ENCODE measurements around the gene C3orf80. TPM values are rescaled to one million over a fixed set of nuclear protein-coding genes. Genes with fewer than 3 reads are reported as not detected.

The C3orf80 gene
- polyA plus RNA-seq, 1 donor from 2014 or later: 0.57 TPM

DNA sequence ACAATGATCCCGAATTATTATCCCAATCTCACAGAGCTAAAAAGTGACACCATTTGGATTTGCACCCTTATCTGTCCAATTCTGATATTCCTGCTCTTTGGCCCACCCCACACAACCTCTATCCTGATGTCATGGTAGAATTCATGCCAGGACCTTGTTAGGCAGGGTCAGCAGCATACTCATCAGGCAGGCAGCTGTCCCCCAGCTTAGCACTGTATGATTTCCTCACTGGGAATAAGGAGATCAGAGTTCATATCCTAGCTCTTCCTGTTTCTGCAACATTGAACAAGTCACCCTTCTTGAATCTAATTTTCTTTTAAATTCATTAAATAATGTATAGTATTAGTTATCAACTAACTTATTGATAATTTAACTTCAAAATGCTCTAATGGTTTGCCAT lies 12.0 kb upstream of the C3orf80 start:
- Histone ChIP-seq H3K9ac (ENCODE audit: low read length) (no peak overlapping the region), H3K4me2 (ENCODE audit: low read length) (no peak overlapping the region), H3K27me3 (ENCODE audit: insufficient read depth, low read depth, low read length) (no peaks in the 10 kb centered on the region), H3K79me2 (replicated peaks; ENCODE audit: insufficient read depth, low read length) (no peaks in the 10 kb centered on the region), H3K9me3 (ENCODE audit: low read length) (no peaks in the 10 kb centered on the region), H3K9me2 (ENCODE audit: insufficient read depth, low read length) (no peaks in the 10 kb centered on the region), H3K4me3 (ENCODE audit: low read length) (no peak overlapping the region), H3K27ac (ENCODE audit: low read length) (no peak overlapping the region), H3F3A (ENCODE audit: insufficient read depth, low read length, poor library complexity, severe bottlenecking) (no peaks in the 10 kb centered on the region), H4K20me1 (ENCODE audit: insufficient read depth) (no peaks in the 10 kb centered on the region), H3K36me3 (ENCODE audit: insufficient read depth, low read length) (no peaks in the 10 kb centered on the region), H2AFZ (ENCODE audit: low read depth, low read length) (no peak overlapping the region)
- TF ChIP-seq SMC3 (conservative IDR thresholded peaks at IDR 0.05; ENCODE audit: poor library complexity) (no peak), EZH2 (IDR thresholded peaks at IDR 0.05; ENCODE audit: borderline replicate concordance, insufficient read depth, low read length, poor library complexity, severe bottlenecking) (no peak), POLR2AphosphoS5 (IDR thresholded peaks at IDR 0.05) (no peak), EP300 (conservative IDR thresholded peaks at IDR 0.05; ENCODE audit: poor library complexity, severe bottlenecking) (no peak), TAF1 (IDR thresholded peaks at IDR 0.05; ENCODE audit: low read depth) (no peak), RAD21 (conservative IDR thresholded peaks at IDR 0.05) (no peak), MXI1 (conservative IDR thresholded peaks at IDR 0.05; ENCODE audit: poor library complexity, severe bottlenecking) (no peak)

DNA sequence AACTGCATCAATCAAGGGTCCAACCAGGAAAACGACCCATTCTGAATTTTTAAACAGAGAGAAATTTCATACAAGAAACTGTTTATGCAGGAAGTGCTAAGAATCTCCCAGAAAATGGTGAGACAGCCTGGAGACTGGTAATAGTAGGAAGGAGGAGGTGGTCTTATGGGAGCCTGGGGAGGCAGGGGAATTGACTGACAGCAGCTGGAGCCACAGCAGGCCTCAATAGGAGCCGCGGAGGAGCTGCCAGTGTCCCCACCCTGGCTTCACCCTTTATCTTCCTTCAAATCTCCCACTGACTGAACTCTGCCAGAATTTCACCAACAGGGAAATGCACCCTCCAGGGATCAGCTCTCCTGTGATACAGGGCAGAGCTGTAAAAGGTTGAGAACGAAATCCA lies 7.5 kb upstream of the C3orf80 start:
- Histone ChIP-seq H3K9me2 (ENCODE audit: insufficient read depth, low read length) (no peaks in the 10 kb centered on the region), H3K36me3 (ENCODE audit: insufficient read depth, low read length) (no peaks in the 10 kb centered on the region), H3K4me2 (ENCODE audit: low read length) (no peak overlapping the region), H3K27me3 (ENCODE audit: insufficient read depth, low read depth, low read length) (peaks cover 9% of the 10 kb centered on the region), H3K9ac (ENCODE audit: low read length) (no peak overlapping the region), H3K79me2 (replicated peaks; ENCODE audit: insufficient read depth, low read length) (no peaks in the 10 kb centered on the region), H3K4me3 (ENCODE audit: low read length) (no peak overlapping the region), H2AFZ (ENCODE audit: low read depth, low read length) (no peak overlapping the region), H3K27ac (ENCODE audit: low read length) (no peak overlapping the region), H4K20me1 (ENCODE audit: insufficient read depth) (no peaks in the 10 kb centered on the region), H3F3A (ENCODE audit: insufficient read depth, low read length, poor library complexity, severe bottlenecking) (no peaks in the 10 kb centered on the region), H3K9me3 (ENCODE audit: low read length) (no peaks in the 10 kb centered on the region)
- TF ChIP-seq RAD21 (conservative IDR thresholded peaks at IDR 0.05) (no peak), MXI1 (conservative IDR thresholded peaks at IDR 0.05; ENCODE audit: poor library complexity, severe bottlenecking) (no peak), SMC3 (conservative IDR thresholded peaks at IDR 0.05; ENCODE audit: poor library complexity) (no peak), EZH2 (IDR thresholded peaks at IDR 0.05; ENCODE audit: borderline replicate concordance, insufficient read depth, low read length, poor library complexity, severe bottlenecking) (no peak), TAF1 (IDR thresholded peaks at IDR 0.05; ENCODE audit: low read depth) (no peak), POLR2AphosphoS5 (IDR thresholded peaks at IDR 0.05) (no peak), EP300 (conservative IDR thresholded peaks at IDR 0.05; ENCODE audit: poor library complexity, severe bottlenecking) (no peak)
- TF ChIP-seq, protein P1, sequence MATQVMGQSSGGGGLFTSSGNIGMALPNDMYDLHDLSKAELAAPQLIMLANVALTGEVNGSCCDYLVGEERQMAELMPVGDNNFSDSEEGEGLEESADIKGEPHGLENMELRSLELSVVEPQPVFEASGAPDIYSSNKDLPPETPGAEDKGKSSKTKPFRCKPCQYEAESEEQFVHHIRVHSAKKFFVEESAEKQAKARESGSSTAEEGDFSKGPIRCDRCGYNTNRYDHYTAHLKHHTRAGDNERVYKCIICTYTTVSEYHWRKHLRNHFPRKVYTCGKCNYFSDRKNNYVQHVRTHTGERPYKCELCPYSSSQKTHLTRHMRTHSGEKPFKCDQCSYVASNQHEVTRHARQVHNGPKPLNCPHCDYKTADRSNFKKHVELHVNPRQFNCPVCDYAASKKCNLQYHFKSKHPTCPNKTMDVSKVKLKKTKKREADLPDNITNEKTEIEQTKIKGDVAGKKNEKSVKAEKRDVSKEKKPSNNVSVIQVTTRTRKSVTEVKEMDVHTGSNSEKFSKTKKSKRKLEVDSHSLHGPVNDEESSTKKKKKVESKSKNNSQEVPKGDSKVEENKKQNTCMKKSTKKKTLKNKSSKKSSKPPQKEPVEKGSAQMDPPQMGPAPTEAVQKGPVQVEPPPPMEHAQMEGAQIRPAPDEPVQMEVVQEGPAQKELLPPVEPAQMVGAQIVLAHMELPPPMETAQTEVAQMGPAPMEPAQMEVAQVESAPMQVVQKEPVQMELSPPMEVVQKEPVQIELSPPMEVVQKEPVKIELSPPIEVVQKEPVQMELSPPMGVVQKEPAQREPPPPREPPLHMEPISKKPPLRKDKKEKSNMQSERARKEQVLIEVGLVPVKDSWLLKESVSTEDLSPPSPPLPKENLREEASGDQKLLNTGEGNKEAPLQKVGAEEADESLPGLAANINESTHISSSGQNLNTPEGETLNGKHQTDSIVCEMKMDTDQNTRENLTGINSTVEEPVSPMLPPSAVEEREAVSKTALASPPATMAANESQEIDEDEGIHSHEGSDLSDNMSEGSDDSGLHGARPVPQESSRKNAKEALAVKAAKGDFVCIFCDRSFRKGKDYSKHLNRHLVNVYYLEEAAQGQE (IDR thresholded peaks at IDR 0.05; ENCODE audit: borderline replicate concordance): no peak
- TF ChIP-seq, protein P2, sequence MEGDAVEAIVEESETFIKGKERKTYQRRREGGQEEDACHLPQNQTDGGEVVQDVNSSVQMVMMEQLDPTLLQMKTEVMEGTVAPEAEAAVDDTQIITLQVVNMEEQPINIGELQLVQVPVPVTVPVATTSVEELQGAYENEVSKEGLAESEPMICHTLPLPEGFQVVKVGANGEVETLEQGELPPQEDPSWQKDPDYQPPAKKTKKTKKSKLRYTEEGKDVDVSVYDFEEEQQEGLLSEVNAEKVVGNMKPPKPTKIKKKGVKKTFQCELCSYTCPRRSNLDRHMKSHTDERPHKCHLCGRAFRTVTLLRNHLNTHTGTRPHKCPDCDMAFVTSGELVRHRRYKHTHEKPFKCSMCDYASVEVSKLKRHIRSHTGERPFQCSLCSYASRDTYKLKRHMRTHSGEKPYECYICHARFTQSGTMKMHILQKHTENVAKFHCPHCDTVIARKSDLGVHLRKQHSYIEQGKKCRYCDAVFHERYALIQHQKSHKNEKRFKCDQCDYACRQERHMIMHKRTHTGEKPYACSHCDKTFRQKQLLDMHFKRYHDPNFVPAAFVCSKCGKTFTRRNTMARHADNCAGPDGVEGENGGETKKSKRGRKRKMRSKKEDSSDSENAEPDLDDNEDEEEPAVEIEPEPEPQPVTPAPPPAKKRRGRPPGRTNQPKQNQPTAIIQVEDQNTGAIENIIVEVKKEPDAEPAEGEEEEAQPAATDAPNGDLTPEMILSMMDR (IDR thresholded peaks at IDR 0.05; ENCODE audit: poor library complexity, severe bottlenecking): no peak

All from neural cell (in vitro differentiated cells).